ENCODE results near the gene ATRN. TPM values are rescaled to one million over a fixed set of nuclear protein-coding genes. Genes with fewer than 3 reads are reported as not detected.
"Not testable (repeated sequence)": the region's sequence is repeated elsewhere in the genome, so short reads cannot be mapped to it uniquely, and the experiment has no call there.

ATRN gene
- total RNA-seq, 1 experiment from 2014 or later: 28.3 TPM

DNA sequence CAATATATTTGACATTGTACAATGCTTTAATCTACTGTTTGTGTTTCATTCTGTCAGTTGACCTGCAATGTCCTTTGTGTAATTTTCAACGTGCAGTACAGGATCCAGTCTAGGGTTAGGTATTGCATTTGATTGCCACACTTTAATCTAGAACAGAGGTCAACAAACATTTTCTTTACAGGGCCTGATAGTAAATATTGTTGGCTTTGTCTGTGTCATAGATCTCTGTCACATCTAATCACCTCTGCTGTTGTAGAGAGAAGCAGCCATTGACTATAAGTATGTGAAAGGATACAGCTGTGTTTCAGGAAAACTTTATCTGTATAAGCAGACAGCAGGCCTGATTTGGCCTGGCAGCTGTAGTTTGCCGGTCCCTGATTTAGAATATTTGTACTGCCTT, 39.3 kb downstream of the ATRN start:
- no peak for TF ChIP-seq CTCF (IDR thresholded peaks at IDR 0.05; ENCODE audit: unreplicated experiment)
- BruUV-seq (replicated peaks): no TSS peak
- CTCF ChIA-PET: interaction anchor here (1.0 kb wide), 1 partner anchor 53 kb away, joined by 5 read pairs; no protein-coding TSS in a partner anchor
- no peaks in the 10 kb centered on the region for H3K9me3 Mint-ChIP-seq (ENCODE audit: low read depth, unreplicated experiment)
- H3K27ac Mint-ChIP-seq (ENCODE audit: unreplicated experiment): no peak overlapping the region
- intact Hi-C loops (cut with micrococcal nuclease; ENCODE audit: unreplicated experiment): no loop called here
- no peak for DNase-seq
- no peaks in the 10 kb centered on the region for H3K36me3 Mint-ChIP-seq (ENCODE audit: insufficient read depth, unreplicated experiment)
- H3K4me3 Mint-ChIP-seq (ENCODE audit: low read depth, unreplicated experiment): no peak overlapping the region
- peaks cover 3% of the 10 kb centered on the region for H3K4me1 Mint-ChIP-seq (ENCODE audit: low read depth, unreplicated experiment)
- no peaks in the 10 kb centered on the region for H3K27me3 Mint-ChIP-seq (ENCODE audit: unreplicated experiment)

DNA sequence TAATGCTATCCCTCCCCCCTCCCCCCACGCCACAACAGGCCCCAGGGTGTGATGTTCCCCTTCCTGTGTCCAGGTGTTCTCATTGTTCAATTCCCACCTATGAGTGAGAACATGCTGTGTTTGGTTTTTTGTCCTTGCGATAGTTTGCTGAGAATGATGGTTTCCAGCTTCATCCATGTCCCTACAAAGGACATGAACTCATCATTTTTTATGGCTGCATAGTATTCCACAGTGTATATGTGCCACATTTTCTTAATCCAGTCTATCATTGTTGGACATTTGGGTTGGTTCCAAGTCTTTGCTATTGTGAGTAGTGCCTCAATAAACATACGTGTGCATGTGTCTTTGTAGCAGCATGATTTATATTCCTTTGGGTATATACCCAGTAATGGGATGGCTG, 41.4 kb downstream of the ATRN start:
- H3K27ac Mint-ChIP-seq (ENCODE audit: unreplicated experiment); CTCF ChIA-PET; H3K36me3 Mint-ChIP-seq (ENCODE audit: insufficient read depth, unreplicated experiment); BruUV-seq (replicated peaks); H3K4me3 Mint-ChIP-seq (ENCODE audit: low read depth, unreplicated experiment); DNase-seq; H3K4me1 Mint-ChIP-seq (ENCODE audit: low read depth, unreplicated experiment); intact Hi-C loops (cut with micrococcal nuclease; ENCODE audit: unreplicated experiment); H3K27me3 Mint-ChIP-seq (ENCODE audit: unreplicated experiment); H3K9me3 Mint-ChIP-seq (ENCODE audit: low read depth, unreplicated experiment): not testable (repeated sequence)

- intact Hi-C loops (cut with micrococcal nuclease; ENCODE audit: unreplicated experiment): no loop called here
- Mint-ChIP-seq H3K36me3 (ENCODE audit: insufficient read depth, unreplicated experiment) (no peaks in the 10 kb centered on the region), H3K27ac (ENCODE audit: unreplicated experiment) (no peak overlapping the region), H3K27me3 (ENCODE audit: unreplicated experiment) (no peaks in the 10 kb centered on the region), H3K4me1 (ENCODE audit: low read depth, unreplicated experiment) (peaks cover 8% of the 10 kb centered on the region), H3K4me3 (ENCODE audit: low read depth, unreplicated experiment) (no peak overlapping the region), H3K9me3 (ENCODE audit: low read depth, unreplicated experiment) (no peaks in the 10 kb centered on the region)
- no peak for TF ChIP-seq CTCF (IDR thresholded peaks at IDR 0.05; ENCODE audit: unreplicated experiment)
- no peak for DNase-seq
- BruUV-seq (replicated peaks): no TSS peak
- CTCF ChIA-PET: no interaction called here
These were observed 43.3 kb downstream of the ATRN start for GRCh38 chr20:3514012-3514642.

DNA sequence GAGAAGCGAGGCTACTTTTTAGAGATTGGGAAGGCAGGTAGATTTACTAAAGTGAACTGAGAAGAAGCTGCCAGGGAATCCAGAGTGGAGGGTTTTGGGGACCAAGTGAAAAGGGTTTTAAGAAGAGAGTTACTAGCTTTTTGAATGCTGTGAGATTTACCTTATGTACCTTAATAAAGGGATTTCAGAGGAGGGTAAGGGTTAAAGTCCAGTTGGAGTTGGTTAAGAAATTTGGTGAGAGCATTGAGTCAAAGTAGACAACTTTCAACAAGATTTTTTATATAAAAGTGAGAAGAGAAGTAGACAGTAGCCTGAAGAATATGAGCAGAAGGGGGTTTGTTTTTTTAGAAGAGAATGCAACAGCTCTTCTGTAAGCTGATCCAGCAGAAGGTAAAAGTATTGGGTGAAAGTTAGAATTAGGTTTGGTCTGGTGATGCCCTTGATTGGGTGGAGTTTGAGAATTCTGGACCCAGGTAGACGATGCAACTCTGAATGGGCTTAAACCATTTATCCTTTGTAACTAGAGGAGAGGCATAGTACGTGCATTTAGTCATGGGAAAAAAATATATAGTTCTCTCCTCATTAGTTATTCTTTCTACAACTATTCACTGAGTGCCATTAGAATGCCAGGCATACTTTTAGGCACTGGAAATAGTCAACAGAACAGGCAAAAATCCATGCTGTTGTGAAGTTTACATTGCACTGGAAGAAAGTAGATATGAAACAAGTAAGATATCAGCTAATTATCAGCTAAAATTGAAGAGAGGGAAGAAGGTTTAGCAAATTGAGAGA, 44.8 kb downstream of the ATRN start:
- intact Hi-C loops (cut with micrococcal nuclease; ENCODE audit: unreplicated experiment): no loop called here
- CTCF ChIA-PET: no interaction called here
- Mint-ChIP-seq H3K27ac (ENCODE audit: unreplicated experiment) (no peak overlapping the region), H3K9me3 (ENCODE audit: low read depth, unreplicated experiment) (no peaks in the 10 kb centered on the region), H3K4me1 (ENCODE audit: low read depth, unreplicated experiment) (peaks cover 8% of the 10 kb centered on the region), H3K27me3 (ENCODE audit: unreplicated experiment) (no peaks in the 10 kb centered on the region), H3K4me3 (ENCODE audit: low read depth, unreplicated experiment) (no peak overlapping the region), H3K36me3 (ENCODE audit: insufficient read depth, unreplicated experiment) (no peaks in the 10 kb centered on the region)
- no TSS peak for BruUV-seq (replicated peaks)
- no peak for DNase-seq
- TF ChIP-seq CTCF (IDR thresholded peaks at IDR 0.05; ENCODE audit: unreplicated experiment): no peak

All from Calu3 (cell line).